H1 (cell line): ENCODE results near the gene COX5B. TPM values are rescaled to one million over a fixed set of nuclear protein-coding genes. Genes with fewer than 3 reads are reported as not detected.

Experiments
- CTCF ChIA-PET: fragments of 300-600 bp; sonication (Branson Sonifier 250); formaldehyde crosslinking; loops from one replicate; lab custom pipeline; 2021; ENCODE audit not compliant: partially characterized antibody; lab: Charles Lee
- POLR2A ChIA-PET: fragments of 300-600 bp; sonication (Branson Sonifier 250); formaldehyde crosslinking; loops from one replicate; lab custom pipeline; 2021; ENCODE audit warnings: inconsistent platforms; ENCODE audit not compliant: partially characterized antibody; lab: Charles Lee
- DNase-seq, 2 experiments: peaks; one replicate each; pipeline versions ENCODE4 v3.0.0 to v3.0.0-alpha.2; 2010 to 2022; ENCODE audit warnings: low spot score in 2 of 2, low read depth in 1 of 2, mixed read lengths in 1 of 2
- FAIRE-seq: peaks from 2 replicates; lab custom pipeline; 2011; peaks lifted over from hg19 to GRCh38; lab: Jason Lieb, UNC
- H2AFZ ChIP-seq: 2 replicates; pipeline ENCODE4 v1.8.1; 2012; ENCODE audit warnings: low read length, inconsistent platforms
- H2AK5ac ChIP-seq: 2 replicates; pipeline ENCODE4 v1.6.1; 2013; ENCODE audit warnings: low read depth, low read length
- H2BK120ac ChIP-seq: replicated peaks from 2 replicates; pipeline ENCODE3; 2013; ENCODE audit warnings: low read depth, low read length, inconsistent platforms
- H2BK12ac ChIP-seq: 2 replicates; pipeline ENCODE4 v1.6.1; 2013; ENCODE audit warnings: low read depth, low read length
- H2BK15ac ChIP-seq: 2 replicates; pipeline ENCODE4 v1.6.1; 2013; ENCODE audit warnings: low read length
- H2BK20ac ChIP-seq: 2 replicates; pipeline ENCODE4 v1.6.1; 2013; ENCODE audit warnings: low read length
- H2BK5ac ChIP-seq: 2 replicates; pipeline ENCODE4 v1.6.1; 2013; ENCODE audit warnings: low read depth, low read length
- H3K14ac ChIP-seq: 2 replicates; pipeline ENCODE4 v1.6.1; 2013; ENCODE audit warnings: inconsistent platforms; ENCODE audit not compliant: insufficient read length
- H3K18ac ChIP-seq: 2 replicates; pipeline ENCODE4 v1.6.1; 2013; ENCODE audit warnings: low read length; ENCODE audit errors: extremely low read depth
- H3K23ac ChIP-seq: 2 replicates; pipeline ENCODE4 v1.6.1; 2013; ENCODE audit warnings: inconsistent platforms; ENCODE audit not compliant: insufficient read length
- H3K23me2 ChIP-seq: 2 replicates; pipeline ENCODE4 v1.6.1; 2013; ENCODE audit warnings: low read depth, low read length
- H3K27ac ChIP-seq: 2 replicates; pipeline ENCODE4 v1.6.1; 2011; ENCODE audit warnings: low read depth, low read length, inconsistent platforms
- H3K27me3 ChIP-seq, 4 experiments: replicated peaks in 1 of 4; 1 replicate in 1 of 4; 2 replicates in 3 of 4; pipeline versions ENCODE4 v1.6.1 to v1.8.1; 2011 to 2013; ENCODE audit warnings: low read length in 3 of 4, mild to moderate bottlenecking in 3 of 4, inconsistent platforms in 2 of 4, mixed read lengths in 2 of 4, moderate library complexity in 1 of 4; ENCODE audit not compliant: control insufficient read depth in 3 of 4, insufficient read depth in 3 of 4; ENCODE audit errors: extremely low read depth in 1 of 4
- H3K36me3 ChIP-seq, 4 experiments: 2 replicates each; pipeline versions ENCODE4 v1.6.1 to v1.8.1; 2011 to 2013; ENCODE audit warnings: mild to moderate bottlenecking in 4 of 4, low read length in 3 of 4, moderate library complexity in 2 of 4, control low read depth in 1 of 4, inconsistent platforms in 1 of 4; ENCODE audit not compliant: insufficient read depth in 4 of 4, control insufficient read depth in 2 of 4
- H3K4ac ChIP-seq: replicated peaks from 2 replicates; pipeline ENCODE3; 2013; ENCODE audit warnings: low read length, low read depth, mixed read lengths, inconsistent platforms; ENCODE audit not compliant: insufficient read length
- H3K4me1 ChIP-seq, 4 experiments: replicated peaks in 1 of 4; 1 replicate in 1 of 4; 2 replicates in 3 of 4; pipeline versions ENCODE4 v1.6.1 to v1.8.1; 2011 to 2013; ENCODE audit warnings: low read length in 3 of 4, inconsistent platforms in 2 of 4, mixed read lengths in 1 of 4; ENCODE audit not compliant: insufficient read depth in 4 of 4, control insufficient read depth in 3 of 4
- H3K4me2 ChIP-seq, 2 experiments: 2 replicates each; pipeline versions ENCODE4 v1.6.1 to v1.8.1; 2011 to 2013; ENCODE audit warnings: low read depth in 2 of 2, low read length in 2 of 2, control low read depth in 1 of 2, inconsistent platforms in 1 of 2, mild to moderate bottlenecking in 1 of 2; ENCODE audit not compliant: insufficient read depth in 1 of 2
- H3K4me3 ChIP-seq, 4 experiments: fragments of 200-600, 300-600 bp in 1 of 4; sonication (generic), shearing (Covaris generic), sonication (Bioruptor Twin) in 1 of 4; 2 replicates each; pipeline versions ENCODE4 v1.5.1 to v1.8.1; 2011 to 2016; ENCODE audit warnings: low read length in 4 of 4, low read depth in 3 of 4, control low read depth in 2 of 4, inconsistent platforms in 2 of 4, mild to moderate bottlenecking in 2 of 4, mixed read lengths in 1 of 4, moderate library complexity in 1 of 4; ENCODE audit not compliant: insufficient read depth in 2 of 4; ENCODE audit errors: extremely low read depth in 1 of 4
- H3K56ac ChIP-seq: replicated peaks from 2 replicates; pipeline ENCODE3; 2013; ENCODE audit warnings: low read depth, mild to moderate bottlenecking, mixed read lengths, low read length, inconsistent platforms; ENCODE audit not compliant: insufficient read length
- H3K79me1 ChIP-seq: 2 replicates; pipeline ENCODE4 v1.6.1; 2013; ENCODE audit warnings: low read depth, low read length, control low read depth
- H3K79me2 ChIP-seq, 2 experiments: 2 replicates each; pipeline versions ENCODE4 v1.6.1 to v1.8.1; 2012 to 2013; ENCODE audit warnings: low read length in 2 of 2, mild to moderate bottlenecking in 2 of 2, inconsistent platforms in 1 of 2; ENCODE audit not compliant: insufficient read depth in 2 of 2, control insufficient read depth in 1 of 2
- H3K9ac ChIP-seq, 4 experiments: replicated peaks in 1 of 4; 1 replicate in 1 of 4; 2 replicates in 3 of 4; pipeline versions ENCODE4 v1.6.1 to v1.8.1; 2011 to 2013; ENCODE audit warnings: low read depth in 3 of 4, low read length in 3 of 4, control low read depth in 2 of 4, mild to moderate bottlenecking in 2 of 4, moderate library complexity in 2 of 4, inconsistent platforms in 1 of 4; ENCODE audit errors: extremely low read depth in 1 of 4
- H3K9me3 ChIP-seq, 2 experiments: 2 replicates each; pipeline versions ENCODE4 v1.6.1 to v1.8.1; 2012 to 2013; ENCODE audit warnings: mild to moderate bottlenecking in 2 of 2, moderate library complexity in 2 of 2, control low read depth in 1 of 2, inconsistent platforms in 1 of 2, low read depth in 1 of 2, low read length in 1 of 2, mixed read lengths in 1 of 2; ENCODE audit not compliant: insufficient read depth in 2 of 2
- H4K20me1 ChIP-seq, 2 experiments: replicated peaks in 1 of 2; 2 replicates each; pipeline versions ENCODE3 to v1.8.1; 2011 to 2013; ENCODE audit warnings: inconsistent platforms in 2 of 2, low read length in 2 of 2, mild to moderate bottlenecking in 1 of 2; ENCODE audit not compliant: insufficient read depth in 2 of 2, control insufficient read depth in 1 of 2
- H4K5ac ChIP-seq: 2 replicates; pipeline ENCODE4 v1.6.1; 2013; ENCODE audit warnings: low read length, low read depth, mixed read lengths, inconsistent platforms; ENCODE audit not compliant: insufficient read length
- H4K8ac ChIP-seq: 2 replicates; pipeline ENCODE4 v1.8.0; 2013; ENCODE audit warnings: mild to moderate bottlenecking, moderate library complexity, low read length, inconsistent platforms; ENCODE audit not compliant: insufficient read depth; ENCODE audit errors: extremely low read depth
- H4K91ac ChIP-seq: replicated peaks from 2 replicates; pipeline ENCODE3; 2013; ENCODE audit warnings: low read length, mixed read lengths, inconsistent platforms; ENCODE audit not compliant: insufficient read length
- RNF2 ChIP-seq: fragments of 200-900, 300-1000 bp; sonication (generic); IDR thresholded peaks from 2 replicates; pipeline ENCODE4 v1.7.1; 2016; ENCODE audit warnings: borderline replicate concordance, low read depth, mild to moderate bottlenecking, antibody characterized with exemption, low read length; ENCODE audit not compliant: poor library complexity, severe bottlenecking; ENCODE audit errors: missing control alignments
- RXRA ChIP-seq: IDR thresholded peaks from 2 replicates; pipeline ENCODE4 v1.6.1; 2011; ENCODE audit warnings: low read depth, mild to moderate bottlenecking, low read length, moderate library complexity; ENCODE audit not compliant: insufficient read depth
- SRF ChIP-seq: IDR thresholded peaks from 2 replicates; pipeline ENCODE4 v1.6.1; 2011; ENCODE audit warnings: mild to moderate bottlenecking, low read depth, low read length, moderate library complexity
- WGBS, 2 experiments: shearing (Covaris generic) in 1 of 2; methylation state at CpG; one replicate each; pipeline versions ENCODE4 v1.1.6 to v1.1.7; 2013 to 2015; ENCODE audit warnings: low lambda C conversion rate in 2 of 2, mixed read lengths in 2 of 2, inconsistent platforms in 1 of 2, low coverage in 1 of 2, missing lambda C conversion rate in 1 of 2; ENCODE audit not compliant: insufficient replicate concordance in 2 of 2, insufficient coverage in 1 of 2, insufficient read length in 1 of 2; ENCODE audit errors: extremely low coverage in 1 of 2, missing lambda C conversion rate in 1 of 2; 5-methylcytosine and 5-hydroxymethylcytosine counted together
- polyA plus RNA-seq, 7 experiments: library from polyadenylated mRNA; depleted of rRNA in 3 of 7; stranded (reverse) in 5 of 7; unstranded in 2 of 7; fragments of >200 nt in 5 of 7; fragments of 200-250 nt in 2 of 7; gene quantifications; 1 replicate in 5 of 7; 2 replicates in 1 of 7; 4 replicates in 1 of 7; pipeline versions ENCODE4 v1.2.1 to v1.2.3, GENCODE V29; 2011 to 2013; ENCODE audit warnings: missing spikeins in 2 of 7, mixed read lengths in 2 of 7
- total RNA-seq: library from RNA; stranded (reverse); fragmentation: NEBNext Ultra II Directional; extraction: Animal tissue kit (Norgen Biotek cat#: 25700); gene quantifications from 2 replicates; pipeline ENCODE4 v1.2.1, GENCODE V29; 2021

The COX5B gene
- total and polyA plus RNA-seq, 2 of the 8 experiments (the other 6 are each of a cell fraction or from before 2014, with no cell fraction given) = 233 to 468 TPM

DNA sequence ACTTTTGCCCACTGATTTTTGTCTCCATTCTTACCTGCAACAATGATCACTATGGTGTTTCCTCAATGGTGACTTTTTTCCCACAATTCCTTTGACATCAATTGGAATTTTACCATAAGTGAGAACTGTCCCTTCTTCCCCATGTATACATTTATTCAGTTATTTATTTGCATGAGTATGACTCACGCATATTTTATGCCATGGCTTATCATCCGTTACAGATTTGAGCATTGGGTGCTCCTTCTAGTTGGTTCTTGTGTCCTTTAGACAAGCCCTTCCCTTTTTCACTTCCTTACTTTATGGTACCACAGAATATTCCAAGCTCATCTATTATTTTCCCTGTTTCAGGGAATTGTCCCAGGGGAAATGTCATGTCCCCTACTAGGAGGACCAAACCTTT lies 7.6 kb downstream of the COX5B start:
- no peaks in the 10 kb centered on the region for H3K79me1 ChIP-seq
- no peak overlapping the region for H4K91ac ChIP-seq
- no peaks in the 10 kb centered on the region for H3K27me3 ChIP-seq
- WGBS, 2 experiments = 88% methylated on average over 2 of the region's 2 CpGs; no CpG with 5 or more reads in 1 of the 2 experiments
- H3K4ac ChIP-seq = no peak overlapping the region
- TF ChIP-seq RNF2 (no peak), SRF (no peak), RXRA (no peak)
- H3K9ac ChIP-seq = no peak overlapping the region
- no peak overlapping the region for H3K4me2 ChIP-seq
- no peak overlapping the region for H4K5ac ChIP-seq
- no peak overlapping the region for H2BK20ac ChIP-seq
- H3K18ac ChIP-seq = no peak overlapping the region
- no peak overlapping the region for H2BK5ac ChIP-seq
- no peaks in the 10 kb centered on the region for H3K23me2 ChIP-seq
- POLR2A ChIA-PET = interaction anchor here (8.6 kb wide), 1 partner anchor 9 kb away, joined by 102 read pairs; the partner anchor contains the start of gene ACTR1B
- no peak for DNase-seq
- H2BK12ac ChIP-seq = no peak overlapping the region
- no peak overlapping the region for H2AFZ ChIP-seq
- no peak overlapping the region for H3K23ac ChIP-seq
- H3K4me3 ChIP-seq = no peak overlapping the region
- H4K20me1 ChIP-seq = peaks cover 1% of the 10 kb centered on the region in 2 experiments
- CTCF ChIA-PET = interaction anchor here (2.3 to 7.0 kb wide), 2 partner anchors 9 to 43 kb away, joined by 5 to 59 read pairs; partner anchors contain the start of gene ACTR1B
- H4K8ac ChIP-seq = no peak overlapping the region
- H2BK120ac ChIP-seq = no peak overlapping the region
- H3K79me2 ChIP-seq = no peaks in the 10 kb centered on the region
- H3K4me1 ChIP-seq = no peaks in the 10 kb centered on the region
- no peak overlapping the region for H3K14ac ChIP-seq
- H3K27ac ChIP-seq = no peak overlapping the region
- H3K36me3 ChIP-seq = peaks cover 6 to 33% (median 8%) of the 10 kb centered on the region in 4 experiments; a peak in 7 of 8 replicates
- no peak overlapping the region for H2AK5ac ChIP-seq
- FAIRE-seq = no peak
- no peak overlapping the region for H3K56ac ChIP-seq
- H3K9me3 ChIP-seq = 0 out of 4 replicates have a peak, but pooled peaks cover 0 to 5% of the 10 kb centered on the region in 2 experiments
- no peak overlapping the region for H2BK15ac ChIP-seq
